HepG2 (cell line): ENCODE measurements around the gene VAMP2. TPM values are rescaled to one million over a fixed set of nuclear protein-coding genes. Genes with fewer than 3 reads are reported as not detected.

Source experiments
- CENPT ChIP-seq: sonication (generic); formaldehyde crosslinking; IDR thresholded peaks from 2 replicates; pipeline ENCODE4 v1.8.0; 2022; ENCODE audit warnings: low read depth, mild to moderate bottlenecking, moderate library complexity, missing genetic modification reagents
- EP300 ChIP-seq, 3 experiments: sonication (generic) in 1 of 3; formaldehyde crosslinking in 1 of 3; IDR thresholded peaks; 2 replicates each; pipeline versions ENCODE4 v1.5.1 to v1.6.1; 2011 to 2020; ENCODE audit warnings: low read depth in 2 of 3, low read length in 2 of 3, borderline replicate concordance in 1 of 3, improper control_type of control experiment in 1 of 3, mild to moderate bottlenecking in 1 of 3, missing genetic modification reagents in 1 of 3, moderate library complexity in 1 of 3
- FOXP1 ChIP-seq, 2 experiments: fragments of 450-650 bp in 1 of 2; IDR thresholded peaks; 2 replicates each; pipeline ENCODE4 v1.6.1; 2017 to 2018; ENCODE audit warnings: antibody characterized with exemption in 1 of 2
- GLMP ChIP-seq: sonication (generic); formaldehyde crosslinking; IDR thresholded peaks from 2 replicates; pipeline ENCODE4 v1.9.0; 2021; ENCODE audit warnings: missing genetic modification reagents, mild to moderate bottlenecking, borderline replicate concordance
- MAFF ChIP-seq: IDR thresholded peaks from 2 replicates; pipeline ENCODE4 v1.6.1; 2011; ENCODE audit warnings: low read depth, low read length, improper control_type of control experiment
- MATR3 ChIP-seq: sonication (generic); formaldehyde crosslinking; IDR thresholded peaks from 2 replicates; pipeline ENCODE4 v1.4.0; 2020; ENCODE audit warnings: missing genetic modification reagents
- MZF1 ChIP-seq: sonication (generic); formaldehyde crosslinking; IDR thresholded peaks from 2 replicates; pipeline ENCODE4 v1.8.1; 2023; ENCODE audit warnings: mild to moderate bottlenecking, missing genetic modification reagents, borderline replicate concordance
- NR1H2 ChIP-seq: sonication (generic); formaldehyde crosslinking; IDR thresholded peaks from 2 replicates; pipeline ENCODE4 v1.8.1; 2022; ENCODE audit warnings: low read depth, missing genetic modification reagents, borderline replicate concordance
- NR2C2 ChIP-seq: sonication (generic); formaldehyde crosslinking; IDR thresholded peaks from 2 replicates; pipeline ENCODE4 v1.4.0; 2020; ENCODE audit warnings: missing genetic modification reagents, mild to moderate bottlenecking, moderate library complexity, borderline replicate concordance
- NR2F1 ChIP-seq, 2 experiments: fragments of 450-650 bp in 1 of 2; formaldehyde crosslinking in 1 of 2; IDR thresholded peaks; 2 replicates each; pipeline versions ENCODE4 v1.5.0 to v1.6.1; 2016 to 2020; ENCODE audit warnings: mild to moderate bottlenecking in 1 of 2, missing compliant biosample characterization in 1 of 2, missing genetic modification reagents in 1 of 2, moderate library complexity in 1 of 2
- TCF7L2 ChIP-seq: IDR thresholded peaks from 2 replicates; pipeline ENCODE4 v1.6.1; 2011; ENCODE audit warnings: mild to moderate bottlenecking, low read depth, low read length, moderate library complexity
- ZKSCAN5 ChIP-seq: sonication (generic); formaldehyde crosslinking; IDR thresholded peaks from 2 replicates; pipeline ENCODE4 v1.5.1; 2020; ENCODE audit warnings: mild to moderate bottlenecking, missing genetic modification reagents
- ZNF160 ChIP-seq: sonication (generic); formaldehyde crosslinking; IDR thresholded peaks from 2 replicates; pipeline ENCODE4 v1.8.0; 2022; ENCODE audit warnings: mild to moderate bottlenecking, inconsistent platforms, missing genetic modification reagents
- ZNF225 ChIP-seq: sonication (generic); formaldehyde crosslinking; IDR thresholded peaks from 2 replicates; pipeline ENCODE4 v1.4.0; 2020; ENCODE audit warnings: mild to moderate bottlenecking, missing genetic modification reagents
- ZNF235 ChIP-seq: sonication (generic); formaldehyde crosslinking; IDR thresholded peaks from 2 replicates; pipeline ENCODE4 v1.8.1; 2023; ENCODE audit warnings: mild to moderate bottlenecking, missing genetic modification reagents, borderline replicate concordance
- ZNF335 ChIP-seq: sonication (generic); formaldehyde crosslinking; IDR thresholded peaks from 2 replicates; pipeline ENCODE4 v1.4.0; 2020; ENCODE audit warnings: missing genetic modification reagents
- ZNF549 ChIP-seq: sonication (generic); formaldehyde crosslinking; IDR thresholded peaks from 2 replicates; pipeline ENCODE4 v1.5.0; 2020; ENCODE audit warnings: missing genetic modification reagents
- ZNF768 ChIP-seq: sonication (generic); formaldehyde crosslinking; IDR thresholded peaks from 2 replicates; pipeline ENCODE4 v1.4.0; 2020; ENCODE audit warnings: missing genetic modification reagents
- polyA plus RNA-seq, 8 experiments: library from polyadenylated mRNA; depleted of rRNA in 3 of 8; stranded (reverse) in 7 of 8; unstranded in 1 of 8; fragments of >200 nt; fragmentation: Illumina TruSeq in 4 of 8; extraction: Trizol in 4 of 8; gene quantifications; 2 replicates each; pipeline versions ENCODE4 v1.2.1 to v1.2.3, GENCODE V29; 2011 to 2016; ENCODE audit warnings: low read depth in 4 of 8, missing spikeins in 1 of 8, mixed read lengths in 1 of 8; ENCODE audit not compliant: insufficient read depth in 1 of 8
- total RNA-seq, 5 experiments: library from RNA; depleted of rRNA; stranded (reverse); fragments of >200 nt; fragmentation: Illumina TruSeq; extraction: Trizol; gene quantifications; 2 replicates each; pipeline ENCODE4 v1.2.3, GENCODE V29; 2016; ENCODE audit warnings: low read depth in 1 of 5
- TF ChIP-seq, protein P1 (sequence below): sonication (generic); formaldehyde crosslinking; IDR thresholded peaks from 2 replicates; pipeline ENCODE4 v1.4.0; 2020; ENCODE audit warnings: mild to moderate bottlenecking, missing genetic modification reagents

VAMP2 gene
- total and polyA plus RNA-seq, 2 of the 13 experiments (the other 11 are each of a cell fraction or from before 2014, with no cell fraction given) = 3.9 to 17.2 TPM

DNA sequence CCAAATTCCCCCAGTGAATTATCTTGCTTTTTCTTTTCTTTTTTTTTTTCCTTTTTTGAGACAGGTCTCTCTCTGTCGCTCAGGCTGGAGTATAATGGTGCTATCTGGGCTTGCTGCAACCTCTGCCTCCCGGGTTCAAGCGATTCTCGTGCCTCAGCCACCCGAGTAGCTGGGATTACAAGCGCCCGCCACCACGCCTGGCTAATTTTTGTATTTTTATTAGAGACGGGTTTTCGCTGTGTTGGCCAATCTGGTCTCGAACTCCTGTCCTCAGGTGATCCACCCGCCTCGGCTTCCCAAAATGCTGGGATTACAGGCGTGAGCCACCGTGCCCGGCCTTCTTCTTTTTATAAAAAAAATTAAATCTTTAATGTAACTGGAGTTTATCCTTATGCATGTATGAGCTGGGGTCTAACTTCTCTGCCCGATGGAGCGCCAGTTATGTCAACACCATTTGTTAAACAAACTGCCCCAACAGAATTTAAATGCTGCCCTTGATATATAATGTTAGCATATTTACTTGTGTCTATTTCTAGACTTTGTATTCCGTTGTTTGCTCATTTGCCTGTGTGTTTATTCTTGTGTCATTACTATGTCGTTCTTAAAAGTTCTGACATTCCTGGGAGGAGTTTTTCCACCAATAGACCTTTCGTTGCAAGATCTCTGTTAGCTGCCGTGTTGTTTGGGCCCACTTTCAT, 48.2 kb upstream of the VAMP2 start (continued):
- TF ChIP-seq ZKSCAN5 (no peak), CENPT (CRISPR knock-in tag) (no peak), FOXP1 (IDR thresholded peaks at IDR 0.05) (peak; percentile 90), FOXP1 (CRISPR knock-in tag; IDR thresholded peaks at IDR 0.05) (peak; percentile 90), ZNF549 (CRISPR knock-in tag) (no peak), NR2C2 (no peak), ZNF225 (CRISPR knock-in tag) (no peak), ZNF335 (CRISPR knock-in tag) (no peak), ZNF235 (CRISPR knock-in tag) (no peak), EP300 (IDR thresholded peaks at IDR 0.05; ENCODE audit: low read depth in 2 of 2, low read length in 2 of 2) (peak; percentile 37 to 76; a peak in 3 of 4 replicates), EP300 (CRISPR knock-in tag; IDR thresholded peaks at IDR 0.05; ENCODE audit: borderline replicate concordance) (no peak), MZF1 (CRISPR knock-in tag) (no peak), ZNF160 (CRISPR knock-in tag) (no peak), NR1H2 (CRISPR knock-in tag) (no peak), MATR3 (no peak), TCF7L2 (no peak), GLMP (no peak), MAFF (no peak), NR2F1 (CRISPR knock-in tag; IDR thresholded peaks at IDR 0.05) (no peak), ZNF768 (no peak)
- TF ChIP-seq, protein P1, sequence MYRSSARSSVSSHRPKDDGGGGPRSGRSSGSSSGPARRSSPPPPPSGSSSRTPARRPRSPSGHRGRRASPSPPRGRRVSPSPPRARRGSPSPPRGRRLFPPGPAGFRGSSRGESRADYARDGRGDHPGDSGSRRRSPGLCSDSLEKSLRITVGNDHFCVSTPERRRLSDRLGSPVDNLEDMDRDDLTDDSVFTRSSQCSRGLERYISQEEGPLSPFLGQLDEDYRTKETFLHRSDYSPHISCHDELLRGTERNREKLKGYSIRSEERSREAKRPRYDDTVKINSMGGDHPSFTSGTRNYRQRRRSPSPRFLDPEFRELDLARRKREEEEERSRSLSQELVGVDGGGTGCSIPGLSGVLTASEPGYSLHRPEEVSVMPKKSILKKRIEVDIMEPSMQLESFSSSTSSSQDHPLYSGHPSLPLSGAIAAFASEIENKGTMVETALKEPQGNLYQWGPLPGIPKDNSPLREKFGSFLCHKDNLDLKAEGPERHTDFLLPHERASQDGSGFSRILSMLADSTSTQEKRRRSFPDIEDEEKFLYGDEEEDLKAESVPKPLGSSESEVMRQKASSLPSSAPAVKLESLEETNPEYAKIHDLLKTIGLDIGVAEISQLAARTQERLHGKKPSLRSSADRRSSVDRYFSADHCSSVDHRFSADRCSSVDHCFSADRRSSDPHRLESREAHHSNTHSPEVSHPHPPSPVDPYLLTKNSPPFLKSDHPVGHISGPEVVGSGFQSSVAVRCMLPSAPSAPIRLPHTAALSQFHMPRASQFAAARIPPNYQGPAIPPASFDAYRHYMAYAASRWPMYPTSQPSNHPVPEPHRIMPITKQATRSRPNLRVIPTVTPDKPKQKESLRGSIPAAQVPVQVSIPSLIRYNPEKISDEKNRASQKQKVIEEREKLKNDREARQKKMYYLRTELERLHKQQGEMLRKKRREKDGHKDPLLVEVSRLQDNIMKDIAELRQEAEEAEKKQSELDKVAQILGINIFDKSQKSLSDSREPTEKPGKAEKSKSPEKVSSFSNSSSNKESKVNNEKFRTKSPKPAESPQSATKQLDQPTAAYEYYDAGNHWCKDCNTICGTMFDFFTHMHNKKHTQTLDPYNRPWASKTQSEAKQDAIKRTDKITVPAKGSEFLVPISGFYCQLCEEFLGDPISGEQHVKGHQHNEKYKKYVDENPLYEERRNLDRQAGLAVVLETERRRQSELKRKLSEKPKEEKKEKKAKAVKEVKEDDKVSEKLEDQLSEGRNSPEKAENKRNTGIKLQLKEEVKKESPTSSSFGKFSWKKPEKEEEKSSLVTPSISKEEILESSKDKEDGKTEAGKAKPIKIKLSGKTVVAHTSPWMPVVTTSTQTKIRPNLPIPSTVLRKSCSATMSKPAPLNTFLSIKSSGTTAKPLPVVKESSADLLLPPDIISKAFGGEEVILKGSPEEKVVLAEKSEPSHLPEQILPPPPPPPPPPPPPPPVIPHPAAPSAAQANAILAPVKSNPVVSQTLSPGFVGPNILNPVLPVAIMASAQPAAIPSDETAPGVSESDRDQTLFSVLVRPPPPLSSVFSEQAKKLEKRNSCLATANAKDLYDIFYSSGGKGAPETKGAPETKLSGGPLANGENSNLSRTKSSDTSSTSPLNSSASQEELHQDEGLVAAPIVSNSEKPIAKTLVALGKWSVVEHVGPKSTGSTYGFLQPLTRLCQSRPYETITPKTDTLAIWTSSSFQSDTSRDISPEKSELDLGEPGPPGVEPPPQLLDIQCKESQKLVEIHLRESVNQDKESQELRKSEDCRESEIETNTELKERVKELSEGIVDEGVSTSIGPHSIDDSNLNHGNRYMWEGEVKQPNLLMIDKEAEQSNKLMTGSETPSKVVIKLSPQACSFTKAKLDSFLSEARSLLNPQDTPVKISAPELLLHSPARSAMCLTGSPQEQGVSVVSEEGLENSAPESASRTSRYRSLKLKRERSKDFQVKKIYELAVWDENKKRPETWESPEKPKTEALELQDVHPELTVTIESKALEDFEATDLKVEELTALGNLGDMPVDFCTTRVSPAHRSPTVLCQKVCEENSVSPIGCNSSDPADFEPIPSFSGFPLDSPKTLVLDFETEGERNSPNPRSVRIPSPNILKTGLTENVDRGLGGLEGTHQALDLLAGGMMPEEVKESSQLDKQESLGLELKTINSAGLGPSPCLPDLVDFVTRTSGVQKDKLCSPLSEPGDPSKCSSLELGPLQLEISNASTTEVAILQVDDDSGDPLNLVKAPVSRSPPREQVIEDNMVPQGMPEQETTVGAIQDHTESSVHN = no peak
